Medulla oblongata (tissue), 1 donor: ENCODE data around the gene SLC38A7.
"Not testable (repeated sequence)": the region's sequence is repeated elsewhere in the genome, so short reads cannot be mapped to it uniquely, and the experiment has no call there.

Source experiments
- DNase-seq: peaks from one replicate; pipeline ENCODE4 v3.0.0-alpha.2; 2015; ENCODE audit errors: extremely low spot score

The SLC38A7 gene, protein sequence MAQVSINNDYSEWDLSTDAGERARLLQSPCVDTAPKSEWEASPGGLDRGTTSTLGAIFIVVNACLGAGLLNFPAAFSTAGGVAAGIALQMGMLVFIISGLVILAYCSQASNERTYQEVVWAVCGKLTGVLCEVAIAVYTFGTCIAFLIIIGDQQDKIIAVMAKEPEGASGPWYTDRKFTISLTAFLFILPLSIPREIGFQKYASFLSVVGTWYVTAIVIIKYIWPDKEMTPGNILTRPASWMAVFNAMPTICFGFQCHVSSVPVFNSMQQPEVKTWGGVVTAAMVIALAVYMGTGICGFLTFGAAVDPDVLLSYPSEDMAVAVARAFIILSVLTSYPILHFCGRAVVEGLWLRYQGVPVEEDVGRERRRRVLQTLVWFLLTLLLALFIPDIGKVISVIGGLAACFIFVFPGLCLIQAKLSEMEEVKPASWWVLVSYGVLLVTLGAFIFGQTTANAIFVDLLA

GRCh38 chr16:58684354-58685083 is at the start of gene SLC38A7:
Gene SLC38A7, minus strand, starts transcription at chr16:58684770. Its CDS starts 4,644 bp downstream, at chr16:58680126.
- DNase-seq = peak; percentile 91

GRCh38 chr16:58733671-58734458 is 49.3 kb upstream of the SLC38A7 start, which contains the start of gene GOT2:
Gene GOT2, minus strand, starts transcription at chr16:58734316. Its CDS starts 88 bp downstream, at chr16:58734228.
- peak; percentile 80 for DNase-seq

DNA sequence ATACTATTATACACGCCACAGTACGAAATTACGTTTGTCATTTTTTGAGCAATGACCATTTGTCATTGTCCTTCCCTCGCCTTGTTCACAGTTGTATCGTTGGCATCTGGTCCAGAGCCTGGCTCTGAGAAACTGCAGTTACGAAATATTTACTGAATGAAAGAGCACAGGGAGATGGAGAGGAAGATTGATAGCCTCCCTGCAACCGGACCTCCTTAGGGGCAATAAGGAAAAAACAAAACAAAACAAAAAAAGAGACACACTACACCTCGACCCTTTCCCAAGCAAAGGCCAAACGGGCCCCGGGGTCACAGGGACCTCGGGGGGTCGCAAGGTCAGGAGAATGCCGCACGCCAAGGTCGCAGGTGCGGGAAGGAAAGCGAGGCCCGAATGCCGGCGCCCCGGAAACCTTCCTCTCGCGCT is 48.7 kb upstream of the SLC38A7 start:
- no peak for DNase-seq

GRCh38 chr16:58732545-58733247 is 48.1 kb upstream of the SLC38A7 start:
- peak; percentile 31 for DNase-seq

DNA sequence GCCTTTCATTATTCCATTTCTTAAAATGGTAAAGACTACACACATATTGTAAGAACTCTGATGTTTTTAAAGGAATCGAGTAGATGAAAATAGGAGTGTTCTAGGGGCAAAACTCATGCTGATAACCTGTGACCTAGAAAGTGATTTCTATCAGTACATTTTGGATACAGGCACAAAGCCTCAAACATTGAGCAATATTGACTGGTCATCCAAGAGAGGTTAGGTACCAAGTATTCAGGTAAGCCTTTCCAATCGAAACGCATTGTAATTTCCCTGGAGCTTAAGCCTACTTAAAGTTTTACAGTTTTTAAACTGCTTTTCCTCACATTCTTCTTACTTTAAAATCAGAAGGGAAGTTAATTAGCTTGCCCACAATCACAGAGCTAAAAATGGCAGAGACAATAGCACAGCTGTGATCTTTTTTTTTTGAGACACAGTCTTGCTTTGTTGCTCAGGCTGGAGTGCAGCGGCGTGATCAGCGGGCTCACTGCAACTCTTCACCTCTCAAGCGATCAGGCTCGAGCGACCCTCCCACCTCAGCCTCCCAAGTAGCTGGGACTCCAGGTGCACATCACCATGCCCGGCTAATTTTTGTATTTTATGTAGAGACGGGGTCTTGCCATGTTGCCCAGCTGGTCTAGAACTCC is 46.3 kb upstream of the SLC38A7 start:
- DNase-seq = peak; percentile 56

DNA sequence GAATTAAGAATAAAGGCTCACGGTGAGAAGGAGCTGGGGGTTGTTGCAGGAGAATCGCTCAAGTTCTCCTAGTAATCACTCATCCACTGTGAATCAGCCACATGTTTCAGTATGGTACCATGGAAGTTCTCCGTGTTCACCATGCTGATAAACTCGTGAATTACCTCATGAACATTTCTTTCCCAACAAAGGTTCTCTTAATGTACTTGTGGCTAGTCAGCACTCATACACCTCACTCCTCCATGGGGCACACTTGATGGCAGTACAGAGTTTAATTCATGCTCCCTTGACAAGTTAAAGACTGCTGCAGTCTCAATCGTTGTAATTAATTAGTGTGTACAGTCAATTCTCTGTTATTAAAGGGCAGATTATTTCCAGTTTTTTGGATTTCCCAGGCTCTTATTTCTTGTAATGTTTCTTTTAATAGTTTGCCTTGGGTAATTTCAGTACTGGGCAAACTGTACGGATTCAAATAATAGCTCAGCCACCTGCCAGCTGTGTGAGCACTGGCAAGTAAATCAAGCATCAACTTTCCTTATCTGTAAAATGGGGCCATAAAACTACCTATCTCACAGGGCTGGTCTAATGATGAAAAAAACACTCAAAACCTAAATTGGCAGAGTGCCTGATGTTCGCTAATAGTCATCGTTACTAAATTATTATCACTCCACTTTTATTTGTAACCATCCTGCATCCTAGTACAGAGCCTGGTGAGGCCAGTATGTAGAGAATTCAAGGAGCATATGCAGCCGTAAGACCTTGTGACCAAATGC is 43.4 kb upstream of the SLC38A7 start:
- DNase-seq = no peak

- DNase-seq = no peak
Observed at GRCh38 chr16:58727028-58727781, 42.6 kb upstream of the SLC38A7 start.

GRCh38 chr16:58723109-58723508 is 38.5 kb upstream of the SLC38A7 start:
- no peak for DNase-seq

GRCh38 chr16:58717994-58718393 is 33.4 kb upstream of the SLC38A7 start:
- DNase-seq = no peak

GRCh38 chr16:58716468-58716867 is 31.9 kb upstream of the SLC38A7 start:
- no peak for DNase-seq

DNA sequence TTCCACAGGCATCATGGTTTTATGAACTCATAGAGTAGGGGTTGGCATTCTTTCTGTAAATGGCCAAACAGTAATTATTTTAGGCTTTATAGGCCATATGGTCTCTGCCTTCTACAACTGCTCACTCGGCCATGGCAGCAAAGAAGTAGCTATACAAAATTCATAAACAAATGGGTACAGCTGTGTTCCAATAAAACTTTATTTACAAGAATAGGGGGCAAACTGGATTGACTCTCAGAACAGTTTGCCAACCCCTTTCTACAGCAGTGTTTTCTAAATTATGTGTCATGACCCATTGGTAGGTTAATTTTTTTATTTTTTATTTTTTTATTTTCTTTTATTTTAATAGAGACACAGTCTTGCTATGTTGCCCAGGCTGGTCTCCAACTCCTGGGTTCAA is 29.2 kb upstream of the SLC38A7 start:
- no peak for DNase-seq

GRCh38 chr16:58709333-58709732 is 24.8 kb upstream of the SLC38A7 start:
- no peak for DNase-seq

GRCh38 chr16:58699151-58699550 is 14.6 kb upstream of the SLC38A7 start:
- no peak for DNase-seq

DNA sequence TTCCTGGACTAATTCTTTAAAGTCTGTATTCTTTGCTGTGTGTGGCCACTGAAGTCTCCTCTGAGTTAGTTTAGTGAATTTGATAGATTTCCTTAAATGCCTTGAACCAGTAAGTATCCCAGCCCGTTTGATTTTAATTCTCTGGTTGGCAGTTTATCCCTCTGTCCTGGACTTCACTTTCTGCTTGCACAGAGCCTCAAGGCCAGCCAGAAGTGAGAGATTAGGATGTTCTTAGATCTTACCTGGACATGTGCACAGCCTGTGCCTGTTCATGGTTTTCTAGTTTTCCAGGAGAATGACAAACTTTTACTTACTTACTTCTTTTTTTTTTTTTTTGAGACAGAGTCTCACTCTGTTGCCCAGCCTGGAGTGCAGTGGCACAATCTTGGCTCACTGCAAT is 10.8 kb upstream of the SLC38A7 start:
- no peak for DNase-seq

DNA sequence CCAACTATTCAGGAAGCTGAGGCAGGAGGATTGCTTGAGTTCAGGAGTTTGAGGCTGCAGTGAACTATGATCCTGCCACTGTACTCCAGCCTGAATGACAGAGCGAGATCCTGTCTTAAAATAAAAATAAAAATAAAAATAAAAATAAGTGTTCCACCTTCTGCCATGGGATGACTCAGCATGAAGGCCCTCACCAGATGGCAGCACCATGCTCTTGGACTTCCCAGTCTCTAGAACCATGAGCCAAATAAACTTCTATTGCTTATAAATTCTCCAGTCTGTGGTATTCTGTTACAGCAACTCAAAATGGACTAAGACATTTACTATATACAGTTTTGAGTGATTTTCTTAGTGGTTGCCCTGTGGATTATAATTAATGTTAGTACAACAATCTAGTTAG is 7.9 kb upstream of the SLC38A7 start:
- no peak for DNase-seq

- not testable (repeated sequence) for DNase-seq
Observed at GRCh38 chr16:58686985-58687706, 2.6 kb upstream of the SLC38A7 start.

- no peak for DNase-seq
Observed at GRCh38 chr16:58685084-58685449, 497 bp upstream of the SLC38A7 start.

DNA sequence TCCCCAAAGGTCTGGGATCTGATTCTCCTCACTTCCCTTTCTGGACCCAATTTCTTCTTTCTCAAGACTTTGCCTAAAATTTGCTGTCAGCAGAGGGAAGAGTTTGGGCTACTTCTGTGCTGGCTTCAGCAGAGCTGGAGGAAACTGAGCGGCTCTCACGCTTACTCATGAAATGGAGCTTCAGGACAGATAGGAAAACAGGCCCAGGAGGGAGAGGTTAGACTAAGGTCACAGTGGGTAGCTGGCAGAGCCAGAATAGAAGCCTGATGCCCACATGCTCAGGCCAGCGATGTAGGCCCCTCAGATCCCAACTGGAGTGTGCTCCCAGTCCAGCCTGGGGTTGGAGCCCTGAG is 593 bp downstream of the SLC38A7 start:
- DNase-seq = peak; percentile 19

- DNase-seq = no peak
Observed at GRCh38 chr16:58679763-58680162, 4.8 kb downstream of the SLC38A7 start.
